Activated T-cell treated with anti-CD3 and anti-CD28 coated beads for 1 hour (primary cell): ENCODE data around the gene GNG7.
"Not testable (repeated sequence)": the region's sequence is repeated elsewhere in the genome, so short reads cannot be mapped to it uniquely, and the experiment has no call there.

Source experiments
- DNase-seq: peaks from one replicate; pipeline ENCODE4 v3.0.0-alpha.2; 2020; ENCODE audit warnings: low read depth

Gene GNG7

DNA sequence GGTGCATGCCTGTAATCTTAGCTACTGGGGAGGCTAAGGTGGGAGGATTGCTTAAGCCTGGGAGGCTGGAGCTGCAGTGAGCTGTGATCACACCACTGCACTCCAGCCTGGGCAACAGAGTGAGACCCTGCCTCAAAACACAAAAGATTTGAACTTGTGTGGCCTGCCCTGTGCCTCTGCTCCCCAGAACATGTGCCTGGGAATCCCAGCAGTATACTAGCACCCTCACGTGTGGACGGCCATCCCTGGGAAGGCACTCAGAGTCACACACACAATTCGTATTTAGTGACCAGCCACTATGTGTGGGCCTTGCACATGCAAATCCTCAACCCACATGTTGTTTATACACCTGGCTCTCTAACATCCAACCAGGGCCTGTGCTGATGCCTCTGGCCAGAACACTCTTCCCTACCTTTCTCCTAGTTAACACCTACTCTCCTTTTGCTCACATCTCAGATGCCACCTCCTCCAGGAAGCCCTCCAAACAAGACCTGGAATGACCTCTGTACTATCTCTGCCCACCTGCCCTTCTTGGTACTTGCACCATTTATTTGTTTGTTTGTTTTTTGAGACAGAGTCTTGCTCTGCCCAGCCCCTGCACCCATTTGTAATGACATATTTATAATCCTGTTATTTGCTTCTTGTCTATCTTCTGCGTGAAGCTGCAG lies 218.9 kb downstream of the GNG7 start:
- DNase-seq, result no peak

DNA sequence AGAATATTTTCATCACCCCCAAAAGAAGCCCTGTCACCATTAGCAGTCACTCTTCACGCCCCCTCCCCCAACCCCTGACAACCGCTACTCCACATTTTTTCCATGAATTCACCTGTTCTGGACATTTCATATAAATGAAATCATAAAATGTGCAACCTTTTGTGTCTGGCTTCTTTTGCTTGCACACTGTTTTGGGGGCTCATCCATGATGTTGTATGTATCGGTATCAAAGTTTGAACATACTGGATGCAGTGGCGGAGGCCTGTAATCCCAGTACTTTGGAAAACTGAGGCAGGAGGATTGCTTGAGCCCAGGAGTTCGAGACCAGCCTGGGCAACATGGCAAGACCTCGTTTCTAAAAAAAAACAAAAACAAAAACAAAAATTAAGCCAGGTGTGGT lies 219.4 kb downstream of the GNG7 start:
- DNase-seq, result no peak

GRCh38 chr19:2482354-2483038 lies 220.0 kb downstream of the GNG7 start:
- DNase-seq, result no peak

DNA sequence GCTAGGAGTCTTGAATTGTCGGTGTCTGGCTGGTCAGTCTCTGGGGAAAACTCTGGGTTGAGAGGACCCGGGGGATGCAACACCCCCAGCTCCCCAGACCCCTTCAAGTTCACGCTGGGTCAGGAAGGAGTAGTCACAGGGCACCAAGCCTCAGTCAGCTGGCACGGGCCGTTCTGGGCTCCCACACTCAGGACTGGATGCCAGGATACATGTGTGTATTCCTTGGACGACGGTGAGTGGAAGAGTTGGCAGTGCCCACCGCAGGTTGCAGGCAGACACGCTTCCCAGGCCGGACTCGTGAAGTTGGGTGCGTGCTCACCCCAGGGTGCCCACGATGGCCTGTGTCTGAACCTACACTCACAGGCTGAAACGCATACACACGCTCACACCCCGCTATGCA lies 221.0 kb downstream of the GNG7 start:
- no peak for DNase-seq

GRCh38 chr19:2479556-2480194 lies 222.8 kb downstream of the GNG7 start:
- DNase-seq, result no peak

GRCh38 chr19:2478756-2479555 lies 223.5 kb downstream of the GNG7 start:
- peak; percentile 54 for DNase-seq

DNA sequence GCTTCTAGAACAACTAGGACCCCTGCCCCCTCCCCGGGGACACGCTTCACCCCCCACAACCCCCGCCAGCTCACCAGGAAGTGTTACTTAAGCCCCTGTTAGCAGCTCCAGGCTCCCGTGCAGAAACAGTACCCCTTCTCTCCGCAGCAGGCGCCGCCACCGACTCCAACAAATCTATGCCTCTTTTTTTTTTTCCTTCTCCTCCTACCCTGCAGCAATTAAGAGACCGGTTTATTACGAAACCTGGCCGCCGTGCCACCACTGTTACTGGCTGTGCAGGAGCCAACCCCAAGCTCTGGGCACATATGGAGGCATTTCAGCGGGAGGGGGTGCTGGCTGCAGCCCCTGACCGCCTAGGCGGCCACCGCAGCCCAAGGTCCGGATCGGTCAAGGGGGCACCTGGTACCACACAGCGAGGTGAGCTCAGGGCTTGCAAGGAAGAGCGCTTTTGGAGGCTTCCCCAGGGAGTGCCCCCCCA lies 224.2 kb downstream of the GNG7 start:
- peak; percentile 36 for DNase-seq

- DNase-seq, result no peak
These were observed 224.7 kb downstream of the GNG7 start for GRCh38 chr19:2477732-2478191.

- peak; percentile 39 for DNase-seq
These were observed 225.3 kb downstream of the GNG7 start for GRCh38 chr19:2477141-2477710.

GRCh38 chr19:2476451-2477140 lies 225.9 kb downstream of the GNG7 start:
- peak; percentile 55 for DNase-seq

- DNase-seq, result peak; percentile 96
These were observed 226.6 kb downstream of the GNG7 start, which contains the start of gene GADD45B for GRCh38 chr19:2475702-2476450. Gene GADD45B, plus strand, starts transcription at chr19:2476127. Its CDS starts 232 bp downstream, at chr19:2476359.

GRCh38 chr19:2475018-2475701 lies 227.3 kb downstream of the GNG7 start:
- peak; percentile 43 for DNase-seq

DNA sequence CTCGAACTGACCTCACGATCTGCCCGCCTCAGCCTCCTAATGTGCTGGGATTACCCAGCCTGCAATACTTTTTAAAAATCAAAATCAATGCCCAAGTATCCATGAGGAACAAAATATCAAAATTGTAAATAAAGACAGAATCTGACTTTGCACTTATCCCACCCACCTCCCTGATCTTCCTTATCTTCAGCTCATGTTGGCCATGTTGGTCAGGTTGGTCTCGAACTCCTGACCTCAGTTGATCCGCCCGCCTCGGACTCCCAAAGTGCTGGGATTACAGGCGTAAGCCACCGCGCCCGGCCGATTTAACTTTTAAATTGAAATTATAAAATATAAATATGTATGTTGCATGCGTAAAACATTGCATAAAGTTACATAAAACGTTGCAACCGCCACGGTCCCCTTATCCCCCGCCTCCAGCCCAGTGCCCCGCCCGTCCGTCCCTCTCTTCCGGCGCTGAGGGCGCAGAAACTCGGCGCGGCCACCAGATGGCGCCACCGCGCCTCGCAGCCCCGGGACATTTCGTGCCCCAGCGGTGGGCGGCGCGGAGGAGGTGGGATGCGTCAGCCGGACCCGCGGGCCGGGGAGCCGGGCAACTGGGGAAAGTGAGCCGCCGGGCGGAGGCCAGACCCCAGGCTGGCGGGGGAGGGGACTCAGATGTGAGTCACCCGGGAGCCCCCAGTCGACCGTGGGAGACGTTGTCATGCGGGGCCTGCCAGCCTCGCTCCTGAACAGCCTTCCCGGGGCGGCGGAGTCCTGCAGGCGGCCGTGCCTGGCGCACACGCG lies 228.1 kb downstream of the GNG7 start:
- peak; percentile 78 for DNase-seq

DNA sequence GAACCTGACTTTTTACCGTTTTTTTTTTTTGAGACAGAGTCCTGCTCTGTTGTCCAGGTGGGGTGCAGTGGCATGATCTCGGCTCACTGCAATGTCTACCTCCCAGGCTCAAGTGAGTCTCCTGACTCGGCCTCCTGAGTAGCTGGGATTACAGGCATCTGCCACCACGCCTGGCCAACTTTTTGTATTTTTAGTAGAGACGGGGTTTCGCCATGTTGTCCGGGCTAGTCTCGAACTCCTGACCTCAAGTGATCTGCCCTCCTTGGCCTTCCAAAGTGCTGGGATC lies 232.6 kb downstream of the GNG7 start:
- DNase-seq, result not testable (repeated sequence)

DNA sequence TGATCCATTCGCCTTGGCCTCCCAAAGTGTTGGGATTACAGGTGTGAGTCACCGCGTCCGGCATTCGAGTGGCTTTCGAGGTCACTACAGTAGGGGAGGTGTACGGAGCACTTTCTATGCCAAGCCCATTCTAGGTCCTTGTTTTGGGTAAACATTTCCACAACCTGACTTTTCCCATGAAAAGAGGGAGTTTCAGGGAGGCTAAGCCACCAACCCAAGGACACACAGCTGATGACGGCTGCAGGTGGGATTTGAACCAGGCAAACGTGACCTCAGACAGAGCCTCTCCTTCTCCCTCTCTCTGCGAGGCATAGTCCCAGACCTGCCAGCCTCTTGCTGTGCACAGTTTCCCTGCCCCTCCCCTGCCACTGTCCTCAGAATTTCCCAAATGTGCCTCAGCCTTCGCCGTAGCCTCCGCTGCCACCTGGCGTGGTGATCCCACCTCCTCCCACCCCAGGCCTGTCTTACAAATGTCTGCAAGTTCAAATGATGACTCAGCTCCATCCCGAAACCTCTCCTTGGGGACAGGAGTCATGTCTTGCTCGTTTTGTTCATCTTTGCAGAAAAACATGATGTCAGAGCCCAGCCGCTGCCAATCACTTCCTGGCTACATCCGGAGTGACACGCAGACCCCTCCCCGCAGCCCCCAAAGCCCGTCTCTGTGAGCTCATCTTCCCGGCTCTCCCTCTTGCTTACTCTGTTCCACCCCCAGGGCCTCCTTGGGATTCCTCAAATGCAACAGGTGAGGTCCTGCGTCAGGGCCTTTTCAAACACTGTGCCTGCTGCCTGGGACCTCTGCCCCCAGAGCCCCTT lies 233.2 kb downstream of the GNG7 start:
- DNase-seq, result no peak

DNA sequence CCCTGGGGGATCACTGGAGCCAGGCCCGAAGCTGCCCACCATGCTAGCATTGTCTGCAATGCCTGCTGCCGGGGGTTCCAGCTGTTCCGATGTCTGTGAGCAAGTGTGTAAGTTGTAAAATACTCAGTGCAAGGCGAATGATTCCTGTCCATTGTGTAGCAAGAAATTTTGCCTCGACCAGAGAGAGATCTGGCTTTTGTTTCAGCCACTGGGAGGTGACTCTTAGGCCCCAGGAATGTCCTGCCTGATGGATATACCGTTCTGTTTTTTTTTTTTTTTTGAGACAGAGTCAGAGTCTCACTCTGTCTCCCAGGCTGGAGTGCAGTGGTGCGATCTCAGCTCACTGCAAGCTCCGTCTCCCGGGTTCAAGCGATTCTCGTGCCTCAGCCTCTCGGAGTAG lies 233.9 kb downstream of the GNG7 start:
- DNase-seq, result no peak

- DNase-seq, result no peak
These were observed 238.1 kb downstream of the GNG7 start for GRCh38 chr19:2464389-2464788.

GRCh38 chr19:2463694-2464093 lies 238.8 kb downstream of the GNG7 start:
- not testable (repeated sequence) for DNase-seq
